WERI-Rb-1 (cell line): Measurements from ENCODE around the gene IFRD2.
A peak's percentile ranks its signal among the peaks of the same experiment; 100 is the strongest.
"Not testable (repeated sequence)": the region's sequence is repeated elsewhere in the genome, so short reads cannot be mapped to it uniquely, and the experiment has no call there.

Source experiments
- DNase-seq: peaks from one replicate; pipeline ENCODE4 v3.0.0-alpha.2; 2020
- H3K27ac ChIP-seq: fragments of 250-450 bp; sonication (Bioruptor Pico); 2 replicates; pipeline ENCODE4 v1.5.1; 2020; ENCODE audit warnings: mild to moderate bottlenecking, moderate library complexity
- H3K27me3 ChIP-seq: fragments of 250-450 bp; sonication (Bioruptor Pico); 2 replicates; pipeline ENCODE4 v1.5.1; 2021; ENCODE audit warnings: mild to moderate bottlenecking, low read depth, moderate library complexity; ENCODE audit not compliant: insufficient read depth, severe bottlenecking
- H3K36me3 ChIP-seq: fragments of 250-450 bp; sonication (Bioruptor Pico); 2 replicates; pipeline ENCODE4 v1.5.1; 2020; ENCODE audit warnings: mild to moderate bottlenecking, moderate library complexity
- H3K4me3 ChIP-seq: 2 replicates; pipeline ENCODE4 v1.5.1; 2011; ENCODE audit warnings: low read depth, mild to moderate bottlenecking, control low read depth, low read length
- H3K9me3 ChIP-seq: fragments of 250-450 bp; sonication (Bioruptor Pico); 2 replicates; pipeline ENCODE4 v1.5.1; 2021; ENCODE audit warnings: mild to moderate bottlenecking, moderate library complexity; ENCODE audit not compliant: severe bottlenecking
- TF ChIP-seq, protein P1 (sequence below): IDR thresholded peaks from 2 replicates; pipeline ENCODE4 v1.5.1; 2011; ENCODE audit warnings: low read depth, mild to moderate bottlenecking, control low read depth, inconsistent platforms, low read length

The IFRD2 gene

DNA sequence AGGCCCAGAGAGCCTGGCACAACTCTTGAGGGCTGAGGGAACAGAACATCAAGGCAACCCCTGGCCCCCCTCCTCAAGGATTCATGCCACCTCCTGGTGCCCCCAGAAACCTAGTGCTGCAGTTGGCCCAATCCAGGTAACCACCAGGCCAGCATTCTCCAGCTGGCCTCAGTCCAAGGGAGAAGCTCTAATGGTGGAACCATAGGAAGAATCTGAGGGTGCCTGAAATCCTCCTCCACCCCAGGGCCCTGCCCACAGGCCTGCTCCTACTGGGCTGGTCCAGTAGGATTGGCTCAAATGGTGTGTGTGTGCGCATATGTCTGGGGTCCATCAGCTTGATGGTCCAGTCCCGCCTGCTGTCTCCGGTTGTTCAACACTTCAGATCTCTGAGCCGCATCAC lies 22.6 kb upstream of the IFRD2 start:
- DNase-seq = no peak
- TF ChIP-seq, protein P1, sequence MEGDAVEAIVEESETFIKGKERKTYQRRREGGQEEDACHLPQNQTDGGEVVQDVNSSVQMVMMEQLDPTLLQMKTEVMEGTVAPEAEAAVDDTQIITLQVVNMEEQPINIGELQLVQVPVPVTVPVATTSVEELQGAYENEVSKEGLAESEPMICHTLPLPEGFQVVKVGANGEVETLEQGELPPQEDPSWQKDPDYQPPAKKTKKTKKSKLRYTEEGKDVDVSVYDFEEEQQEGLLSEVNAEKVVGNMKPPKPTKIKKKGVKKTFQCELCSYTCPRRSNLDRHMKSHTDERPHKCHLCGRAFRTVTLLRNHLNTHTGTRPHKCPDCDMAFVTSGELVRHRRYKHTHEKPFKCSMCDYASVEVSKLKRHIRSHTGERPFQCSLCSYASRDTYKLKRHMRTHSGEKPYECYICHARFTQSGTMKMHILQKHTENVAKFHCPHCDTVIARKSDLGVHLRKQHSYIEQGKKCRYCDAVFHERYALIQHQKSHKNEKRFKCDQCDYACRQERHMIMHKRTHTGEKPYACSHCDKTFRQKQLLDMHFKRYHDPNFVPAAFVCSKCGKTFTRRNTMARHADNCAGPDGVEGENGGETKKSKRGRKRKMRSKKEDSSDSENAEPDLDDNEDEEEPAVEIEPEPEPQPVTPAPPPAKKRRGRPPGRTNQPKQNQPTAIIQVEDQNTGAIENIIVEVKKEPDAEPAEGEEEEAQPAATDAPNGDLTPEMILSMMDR = no peak
- Histone ChIP-seq H3K9me3 (no peaks in the 10 kb centered on the region), H3K27me3 (no peaks in the 10 kb centered on the region), H3K36me3 (peaks cover 34% of the 10 kb centered on the region), H3K27ac (no peak overlapping the region), H3K4me3 (no peak overlapping the region)

DNA sequence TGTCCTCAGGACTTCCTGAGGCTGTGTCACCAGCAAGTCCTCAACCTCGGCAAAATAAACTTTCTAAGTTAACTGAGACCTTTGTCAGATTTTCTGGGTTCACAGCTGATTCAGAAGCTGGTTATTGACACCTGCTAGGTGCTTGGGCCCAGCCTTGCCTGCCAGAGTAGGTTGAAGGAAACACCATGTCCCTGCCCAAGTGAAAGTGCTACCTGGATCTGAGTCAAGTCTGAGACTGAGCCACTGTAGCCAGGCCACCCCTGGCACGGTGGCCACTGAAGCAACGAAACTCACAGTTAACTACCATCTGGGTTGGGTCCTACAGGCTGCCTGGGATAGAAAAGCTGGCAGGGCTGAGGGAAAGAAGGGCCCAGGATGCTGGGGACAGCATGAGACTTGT lies 22.1 kb upstream of the IFRD2 start:
- no peak overlapping the region for H3K4me3 ChIP-seq
- H3K27me3 ChIP-seq = no peaks in the 10 kb centered on the region
- TF ChIP-seq, protein P1 = no peak
- H3K9me3 ChIP-seq = no peaks in the 10 kb centered on the region
- peaks cover 29% of the 10 kb centered on the region for H3K36me3 ChIP-seq
- H3K27ac ChIP-seq = no peak overlapping the region; the same call in 1 of the 2 replicates
- DNase-seq = no peak

DNA sequence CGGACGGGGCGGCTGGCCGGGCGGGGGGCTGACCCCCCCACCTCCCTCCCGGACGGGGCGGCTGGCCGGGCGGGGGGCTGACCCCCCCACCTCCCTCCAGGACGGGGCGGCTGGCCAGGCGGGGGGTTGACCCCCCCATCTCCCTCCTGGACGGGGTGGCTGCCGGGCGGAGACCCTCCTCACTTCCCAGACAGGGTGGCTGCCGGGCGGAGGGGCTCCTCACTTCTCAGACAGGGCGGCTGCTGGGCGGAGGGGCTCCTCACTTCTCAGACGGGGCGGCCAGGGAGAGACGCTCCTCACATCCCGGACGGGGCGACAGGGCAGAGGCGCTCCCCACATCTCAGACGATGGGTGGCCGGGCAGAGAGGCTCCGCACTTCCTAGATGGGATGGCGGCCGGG lies 19.8 kb upstream of the IFRD2 start:
- Histone ChIP-seq H3K9me3 (peaks cover 15% of the 10 kb centered on the region), H3K36me3 (peaks cover 12% of the 10 kb centered on the region)
- not testable (repeated sequence) for DNase-seq, H3K27ac ChIP-seq, H3K4me3 ChIP-seq, H3K27me3 ChIP-seq

DNA sequence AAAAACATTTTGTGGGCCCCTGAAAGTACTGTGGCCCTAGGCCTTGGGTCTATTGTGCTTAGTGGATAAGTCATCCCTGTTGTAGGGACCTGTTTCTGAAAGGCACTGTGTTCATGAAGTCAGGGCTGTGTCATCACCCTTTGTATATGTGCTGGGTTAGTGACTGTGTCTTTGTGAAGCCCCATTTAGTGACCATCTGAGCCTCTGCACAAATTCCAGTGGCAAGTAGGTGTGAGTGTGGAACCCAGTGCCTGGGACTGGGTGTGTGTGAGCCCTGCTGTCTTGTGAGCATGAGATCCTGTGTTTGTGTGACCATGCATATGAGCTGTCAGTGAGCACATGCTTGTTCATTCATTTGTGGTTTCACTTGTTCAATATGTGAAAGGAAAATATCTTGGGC lies 12.4 kb upstream of the IFRD2 start:
- H3K9me3 ChIP-seq = peaks cover 16% of the 10 kb centered on the region
- H3K4me3 ChIP-seq = no peak overlapping the region
- H3K27me3 ChIP-seq = no peaks in the 10 kb centered on the region
- no peak overlapping the region for H3K27ac ChIP-seq
- peaks cover 3% of the 10 kb centered on the region for H3K36me3 ChIP-seq
- TF ChIP-seq, protein P1 = no peak
- DNase-seq = no peak

DNA sequence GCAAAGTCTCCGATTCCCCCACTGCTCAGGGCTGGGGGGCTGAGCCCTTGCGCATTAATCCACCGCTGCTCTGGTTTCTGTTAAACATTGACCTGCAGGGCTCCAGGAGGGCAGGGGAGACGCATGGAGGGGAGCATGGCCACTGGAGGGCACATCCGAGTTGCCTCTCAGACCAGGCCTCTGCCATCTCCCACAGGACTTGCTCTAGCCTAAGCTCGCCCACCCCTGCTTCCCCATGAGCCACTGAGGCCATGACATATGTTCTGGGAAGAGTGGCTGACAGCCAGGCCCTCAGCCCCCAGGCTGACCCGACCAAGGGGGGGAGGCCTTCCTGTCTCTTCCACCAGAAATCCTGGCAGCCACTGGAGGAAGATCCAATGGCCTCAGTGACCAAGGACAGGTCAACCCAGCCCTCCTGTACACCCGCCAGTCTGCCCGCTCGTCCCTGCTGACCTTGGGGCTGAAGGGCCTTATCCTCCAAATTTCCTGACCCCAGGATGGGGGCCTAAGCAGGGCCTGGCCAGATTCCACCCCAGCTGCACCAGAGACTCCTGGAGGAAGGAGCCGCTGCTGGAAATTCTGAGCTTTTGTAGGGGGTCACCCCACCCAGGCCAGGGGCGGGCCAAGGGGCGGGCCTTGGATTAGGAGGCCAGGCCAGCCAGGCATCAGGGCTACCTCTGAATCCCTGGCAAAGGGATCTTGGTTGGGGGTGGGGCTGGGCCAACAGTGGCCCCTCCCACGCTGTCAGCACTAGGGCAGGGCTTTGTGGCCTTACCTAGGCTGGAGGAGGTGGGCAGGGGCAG lies 11.0 kb upstream of the IFRD2 start, which contains the start of gene HYAL1:
Gene HYAL1, minus strand, starts transcription at position 562 of the 803 bp plus-strand sequence. CDS start 618 bp downstream, outside the sequence.
- Histone ChIP-seq H3K27me3 (no peaks in the 10 kb centered on the region), H3K36me3 (no peaks in the 10 kb centered on the region), H3K9me3 (peaks cover 7% of the 10 kb centered on the region), H3K27ac (peak within 1 kb of the TSS; percentile 80), H3K4me3 (peak within 1 kb of the TSS; percentile 35)
- DNase-seq = peak; percentile 94
- TF ChIP-seq, protein P1 = peak; percentile 56

DNA sequence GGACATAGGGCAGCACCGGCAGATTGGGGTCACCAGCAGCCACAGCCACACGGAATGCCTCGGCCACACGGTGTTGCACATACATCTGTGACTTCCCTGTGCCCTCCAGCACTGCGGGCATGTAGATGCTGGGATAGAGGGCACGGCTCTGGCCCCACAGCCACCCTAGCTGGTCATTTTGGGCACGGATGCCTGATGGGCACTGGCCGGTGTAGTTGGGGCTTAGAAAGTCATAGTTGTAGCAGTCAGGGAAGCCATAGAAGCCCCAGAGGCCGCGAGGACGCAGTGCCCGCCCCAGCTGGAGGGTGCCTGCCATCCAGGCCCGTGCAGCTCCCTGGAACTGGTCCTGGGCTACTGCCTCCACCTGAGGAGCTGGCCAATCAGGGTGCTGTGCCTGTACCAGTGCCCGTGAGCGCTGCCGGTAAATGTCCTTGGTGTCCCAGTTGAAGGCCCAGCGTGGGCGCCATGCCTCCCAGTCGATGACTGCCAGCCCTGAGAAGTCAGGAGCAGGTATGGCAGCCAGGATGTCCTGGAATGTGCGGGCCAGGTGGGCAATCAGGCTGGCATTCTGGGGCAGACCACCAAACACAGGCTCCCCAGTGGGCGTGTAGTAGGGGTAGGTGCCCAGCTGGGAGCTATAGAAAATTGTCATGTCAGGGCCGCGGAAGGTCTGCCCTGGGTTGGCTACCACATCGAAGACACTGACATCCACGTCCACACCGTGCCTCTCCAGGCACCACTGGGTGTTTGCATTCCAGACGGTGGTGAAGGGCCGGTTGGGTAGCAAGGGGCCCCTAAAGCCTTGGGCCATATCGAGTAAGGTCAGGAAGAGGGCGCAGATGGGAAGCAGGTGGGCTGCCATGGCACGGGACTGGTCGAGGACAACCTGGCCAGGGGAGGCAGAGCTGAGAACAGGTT lies 10.1 kb upstream of the IFRD2 start:
- DNase-seq = no peak
- Histone ChIP-seq H3K9me3 (peaks cover 3% of the 10 kb centered on the region), H3K36me3 (no peaks in the 10 kb centered on the region), H3K27ac (peak overlapping the region; percentile 80), H3K27me3 (no peaks in the 10 kb centered on the region), H3K4me3 (0 out of 2 replicates have a peak overlapping the region, but pooled peaks have one; percentile 35)
- TF ChIP-seq, protein P1 = no peak
